Ascending aorta (tissue), 2 donors: ENCODE results near the gene FAM219B. TPM values are rescaled to one million over a fixed set of nuclear protein-coding genes. Genes with fewer than 3 reads are reported as not detected.
"Not testable (repeated sequence)": the region's sequence is repeated elsewhere in the genome, so short reads cannot be mapped to it uniquely, and the experiment has no call there.

Experiments
- DNase-seq, 2 donors: peaks; one replicate each; pipeline ENCODE4 v3.0.0-alpha.2; 2019; ENCODE audit warnings: low spot score in 2 of 2
- H3K27ac ChIP-seq, 2 donors: fragments of 200-600 bp; sonication (generic); one replicate each; pipeline ENCODE4 v1.5.1; 2016 to 2017; ENCODE audit warnings: mild to moderate bottlenecking in 1 of 2
- H3K27me3 ChIP-seq: fragments of 200-600 bp; sonication (generic); one replicate; pipeline ENCODE4 v1.5.1; 2017
- H3K36me3 ChIP-seq, 2 donors: fragments of 200-600 bp; sonication (generic); one replicate each; pipeline ENCODE4 v1.5.1; 2016
- H3K4me1 ChIP-seq, 2 donors: fragments of 200-600 bp; sonication (generic); one replicate each; pipeline ENCODE4 v1.5.1; 2016 to 2017; ENCODE audit warnings: mild to moderate bottlenecking in 1 of 2
- H3K4me3 ChIP-seq, 2 donors: fragments of 200-600 bp; sonication (generic); one replicate each; pipeline ENCODE4 v1.5.1; 2016 to 2017; ENCODE audit warnings: mild to moderate bottlenecking in 1 of 2
- H3K9me3 ChIP-seq, 2 donors: fragments of 200-600 bp; sonication (generic); one replicate each; pipeline ENCODE4 v1.5.1; 2016
- CTCF ChIP-seq, 3 experiments: fragments of 200-600 bp in 2 of 3; fragments of 450-650 bp in 1 of 3; sonication (generic) in 2 of 3; IDR thresholded peaks; one replicate each; pipeline ENCODE4 v1.5.1; 2016 to 2019; ENCODE audit warnings: antibody characterized with exemption in 3 of 3, mild to moderate bottlenecking in 1 of 3, moderate library complexity in 1 of 3
- intact Hi-C: fragments of 100-400 bp; cut with DNase I; formaldehyde crosslinking; loops from one replicate; pipeline ENCODE4 v1.15.1; 2023
- total RNA-seq: library from RNA; depleted of rRNA; stranded (reverse); fragments of >200 nt; gene quantifications from one replicate; pipeline ENCODE4 v1.1.0, GENCODE V29; 2016

FAM219B gene
- total RNA-seq, 1 donor from 2014 or later = 17.5 TPM

- Histone ChIP-seq H3K9me3 (no peaks in the 10 kb centered on the region), H3K36me3 (peaks cover 43 to 51% of the 10 kb centered on the region in 2 donors), H3K4me3 (no peak overlapping the region), H3K27me3 (no peaks in the 10 kb centered on the region), H3K27ac (no peak overlapping the region), H3K4me1 (no peaks in the 10 kb centered on the region)
- no peak for TF ChIP-seq CTCF (IDR thresholded peaks at IDR 0.05)
- DNase-seq = no peak
- intact Hi-C loops = no loop called here
Observed at GRCh38 chr15:74928771-74929198, 22.1 kb upstream of the FAM219B start.

GRCh38 chr15:74924525-74924924 is 17.9 kb upstream of the FAM219B start:
- Histone ChIP-seq H3K36me3 (peaks cover 65 to 79% of the 10 kb centered on the region in 2 donors), H3K27ac (no peak overlapping the region), H3K4me1 (no peaks in the 10 kb centered on the region), H3K9me3 (no peaks in the 10 kb centered on the region), H3K27me3 (no peaks in the 10 kb centered on the region), H3K4me3 (no peak overlapping the region)
- intact Hi-C loops = no loop called here
- TF ChIP-seq CTCF (IDR thresholded peaks at IDR 0.05) = no peak
- DNase-seq = no peak

GRCh38 chr15:74920456-74920855 is 13.8 kb upstream of the FAM219B start:
- TF ChIP-seq CTCF (IDR thresholded peaks at IDR 0.05) = no peak
- intact Hi-C loops = no loop called here
- Histone ChIP-seq H3K27ac (no peak overlapping the region), H3K9me3 (no peaks in the 10 kb centered on the region), H3K4me1 (no peaks in the 10 kb centered on the region), H3K27me3 (no peaks in the 10 kb centered on the region), H3K4me3 (no peak overlapping the region), H3K36me3 (peaks cover 66 to 86% of the 10 kb centered on the region in 2 donors)
- DNase-seq = no peak

GRCh38 chr15:74917676-74918075 is 11.0 kb upstream of the FAM219B start:
- Histone ChIP-seq H3K4me3 (no peak overlapping the region), H3K36me3 (peaks cover 59 to 81% of the 10 kb centered on the region in 2 donors), H3K4me1 (no peaks in the 10 kb centered on the region), H3K27me3 (no peaks in the 10 kb centered on the region), H3K9me3 (no peaks in the 10 kb centered on the region), H3K27ac (no peak overlapping the region)
- TF ChIP-seq CTCF (IDR thresholded peaks at IDR 0.05) = no peak
- no peak for DNase-seq
- intact Hi-C loops = no loop called here

- DNase-seq, H3K27me3 ChIP-seq, H3K27ac ChIP-seq, H3K4me3 ChIP-seq, H3K9me3 ChIP-seq, intact Hi-C loops, H3K4me1 ChIP-seq: not testable (repeated sequence)
- peaks cover 29 to 48% of the 10 kb centered on the region in 2 donors for H3K36me3 ChIP-seq
Observed at GRCh38 chr15:74913799-74914198, 7.1 kb upstream of the FAM219B start.

GRCh38 chr15:74913041-74913440 is 6.4 kb upstream of the FAM219B start:
- Histone ChIP-seq H3K27me3 (no peaks in the 10 kb centered on the region), H3K36me3 (peaks cover 22 to 41% of the 10 kb centered on the region in 2 donors), H3K4me1 (no peaks in the 10 kb centered on the region), H3K4me3 (no peak overlapping the region), H3K9me3 (no peaks in the 10 kb centered on the region), H3K27ac (no peak overlapping the region)
- no peak for DNase-seq
- intact Hi-C loops = no loop called here
- no peak for TF ChIP-seq CTCF (IDR thresholded peaks at IDR 0.05)
